Tibial artery (tissue), 4 donors: ENCODE results near the gene GPR137.

Experiments
- DNase-seq, 2 donors: peaks; one replicate each; pipeline ENCODE4 v3.0.0-alpha.2; 2019
- H3K27ac ChIP-seq, 2 donors: fragments of 200-600 bp; sonication (generic) in 1 of 2; 1 replicate in 1 of 2; 2 replicates in 1 of 2; pipeline ENCODE4 v1.5.1; 2018 to 2019; ENCODE audit warnings: mild to moderate bottlenecking in 1 of 2
- H3K27me3 ChIP-seq, 2 donors: fragments of 200-600 bp; sonication (generic) in 1 of 2; one replicate each; pipeline versions ENCODE4 v1.5.1 to v1.6.0; 2016 to 2019
- H3K36me3 ChIP-seq, 3 donors: fragments of 200-600 bp; sonication (generic) in 2 of 3; one replicate each; pipeline ENCODE4 v1.5.1; 2016 to 2019; ENCODE audit warnings: mild to moderate bottlenecking in 2 of 3
- H3K4me1 ChIP-seq, 4 donors: fragments of 200-600 bp; sonication (generic) in 2 of 4; 1 replicate in 3 of 4; 2 replicates in 1 of 4; pipeline ENCODE4 v1.5.1; 2016 to 2019
- H3K4me3 ChIP-seq, 2 donors: fragments of 200-600 bp; sonication (generic) in 1 of 2; 1 replicate in 1 of 2; 2 replicates in 1 of 2; pipeline ENCODE4 v1.5.1; 2018 to 2019; ENCODE audit warnings: mild to moderate bottlenecking in 2 of 2
- H3K9me3 ChIP-seq, 3 donors: fragments of 200-600 bp; sonication (generic) in 1 of 3; one replicate each; pipeline ENCODE4 v1.5.1; 2016 to 2019
- intact Hi-C: fragments of 100-400 bp; cut with DNase I; formaldehyde crosslinking; loops from one replicate; pipeline ENCODE4 v1.15.0; 2023; ENCODE audit warnings: low total_unique reads
- TF ChIP-seq, protein P1 (sequence below), 2 experiments: fragments of 200-600 bp in 1 of 2; fragments of 450-650 bp in 1 of 2; IDR thresholded peaks; one replicate each; pipeline ENCODE4 v1.5.1; 2017 to 2019; ENCODE audit warnings: antibody characterized with exemption in 2 of 2, mild to moderate bottlenecking in 1 of 2, moderate library complexity in 1 of 2

The GPR137 gene

GRCh38 chr11:64333556-64333955 is 47.9 kb downstream of the GPR137 start:
- DNase-seq: no peak
- Histone ChIP-seq H3K4me3 (no peak overlapping the region), H3K36me3 (no peaks in the 10 kb centered on the region), H3K9me3 (no peaks in the 10 kb centered on the region), H3K27ac (no peak overlapping the region), H3K27me3 (no peaks in the 10 kb centered on the region), H3K4me1 (peaks cover 0 to 30% (median 22%) of the 10 kb centered on the region in 4 donors)
- TF ChIP-seq, protein P1, sequence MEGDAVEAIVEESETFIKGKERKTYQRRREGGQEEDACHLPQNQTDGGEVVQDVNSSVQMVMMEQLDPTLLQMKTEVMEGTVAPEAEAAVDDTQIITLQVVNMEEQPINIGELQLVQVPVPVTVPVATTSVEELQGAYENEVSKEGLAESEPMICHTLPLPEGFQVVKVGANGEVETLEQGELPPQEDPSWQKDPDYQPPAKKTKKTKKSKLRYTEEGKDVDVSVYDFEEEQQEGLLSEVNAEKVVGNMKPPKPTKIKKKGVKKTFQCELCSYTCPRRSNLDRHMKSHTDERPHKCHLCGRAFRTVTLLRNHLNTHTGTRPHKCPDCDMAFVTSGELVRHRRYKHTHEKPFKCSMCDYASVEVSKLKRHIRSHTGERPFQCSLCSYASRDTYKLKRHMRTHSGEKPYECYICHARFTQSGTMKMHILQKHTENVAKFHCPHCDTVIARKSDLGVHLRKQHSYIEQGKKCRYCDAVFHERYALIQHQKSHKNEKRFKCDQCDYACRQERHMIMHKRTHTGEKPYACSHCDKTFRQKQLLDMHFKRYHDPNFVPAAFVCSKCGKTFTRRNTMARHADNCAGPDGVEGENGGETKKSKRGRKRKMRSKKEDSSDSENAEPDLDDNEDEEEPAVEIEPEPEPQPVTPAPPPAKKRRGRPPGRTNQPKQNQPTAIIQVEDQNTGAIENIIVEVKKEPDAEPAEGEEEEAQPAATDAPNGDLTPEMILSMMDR (IDR thresholded peaks at IDR 0.05): no peak
- intact Hi-C loops: no loop called here

DNA sequence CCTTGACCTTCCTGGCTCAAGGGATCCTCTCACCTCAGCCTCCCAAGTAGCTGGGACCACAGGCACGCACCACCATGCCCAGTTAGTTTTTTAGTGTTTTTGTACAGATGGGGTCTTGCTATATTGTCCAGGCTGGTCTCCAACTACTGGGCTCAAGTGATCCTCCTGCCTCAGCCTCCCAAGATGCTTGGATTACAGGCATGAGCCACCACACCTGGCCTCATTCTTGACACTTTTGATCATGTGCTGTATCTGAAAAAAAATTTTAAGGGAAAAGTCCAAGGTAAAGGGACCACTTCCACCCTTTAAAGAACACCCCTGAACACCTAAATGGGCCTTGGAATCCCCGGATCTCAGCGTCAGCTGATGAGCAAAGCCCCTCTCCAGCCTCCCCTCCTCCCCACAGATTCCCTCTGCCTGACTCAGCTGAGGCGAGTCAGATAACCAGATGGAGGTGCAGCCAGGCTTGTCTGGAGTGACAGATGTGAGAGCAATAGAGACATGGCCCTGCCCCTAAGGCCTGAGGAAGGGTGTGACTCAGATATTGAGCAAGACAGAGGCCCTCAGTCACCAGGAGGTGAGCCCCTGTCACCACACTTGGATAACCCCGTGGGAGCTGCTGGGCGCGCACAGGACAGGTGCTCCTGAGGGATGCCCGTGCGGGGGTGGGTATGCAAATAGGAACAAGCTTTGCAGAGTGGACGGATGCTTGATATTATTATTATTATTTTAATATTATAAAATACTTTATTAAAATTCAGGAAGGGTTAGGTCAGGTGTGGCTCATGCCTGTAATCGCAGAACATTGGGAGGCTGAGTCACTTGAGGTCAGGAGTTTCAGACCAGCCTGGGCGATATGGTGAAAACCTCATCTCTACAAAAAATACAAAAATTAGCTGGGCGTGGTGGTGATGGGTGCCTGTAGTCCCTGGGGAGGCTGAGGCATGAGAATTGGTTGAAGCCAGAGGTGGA is 49.4 kb downstream of the GPR137 start:
- H3K9me3 ChIP-seq: no peaks in the 10 kb centered on the region
- no peak overlapping the region for H3K27ac ChIP-seq
- TF ChIP-seq, protein P1 (IDR thresholded peaks at IDR 0.05): no peak
- peak in 1 of 2 donors; percentile 62 for DNase-seq
- H3K36me3 ChIP-seq: no peaks in the 10 kb centered on the region
- H3K27me3 ChIP-seq: no peaks in the 10 kb centered on the region
- H3K4me3 ChIP-seq: no peak overlapping the region
- intact Hi-C loops: no loop called here
- H3K4me1 ChIP-seq: peaks cover 0 to 17% (median 7%) of the 10 kb centered on the region in 4 donors

- Histone ChIP-seq H3K4me3 (no peak overlapping the region), H3K4me1 (peaks cover 0 to 11% (median 9%) of the 10 kb centered on the region in 4 donors), H3K27me3 (no peaks in the 10 kb centered on the region), H3K27ac (no peak overlapping the region), H3K36me3 (no peaks in the 10 kb centered on the region), H3K9me3 (no peaks in the 10 kb centered on the region)
- DNase-seq: no peak
- TF ChIP-seq, protein P1 (IDR thresholded peaks at IDR 0.05): no peak
- intact Hi-C loops: no loop called here
Measured at GRCh38 chr11:64337538-64338249, 52.0 kb downstream of the GPR137 start.

DNA sequence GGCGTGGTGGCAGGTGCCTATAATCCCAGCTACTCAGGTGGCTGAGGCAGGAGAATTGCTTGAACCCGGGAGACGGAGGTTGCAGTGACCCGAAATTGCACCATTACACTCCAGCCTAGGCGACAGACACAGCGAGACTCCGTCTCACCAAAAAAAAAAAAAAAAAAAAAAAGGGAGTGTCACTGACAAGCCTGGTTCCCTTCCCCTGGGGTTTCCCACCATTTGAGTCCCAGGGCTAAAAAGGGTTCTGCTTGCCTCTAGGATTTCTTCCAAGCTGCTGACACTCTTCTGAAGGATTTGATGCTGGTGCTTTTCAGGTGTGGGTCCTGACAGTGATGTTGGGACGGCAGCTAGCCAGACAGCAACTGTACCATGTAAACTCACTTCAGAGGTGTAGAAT is 53.1 kb downstream of the GPR137 start:
- DNase-seq: no peak
- H3K4me1 ChIP-seq: peaks cover 0 to 20% (median 14%) of the 10 kb centered on the region in 4 donors
- no peak overlapping the region for H3K27ac ChIP-seq
- intact Hi-C loops: no loop called here
- H3K9me3 ChIP-seq: no peaks in the 10 kb centered on the region
- H3K27me3 ChIP-seq: no peaks in the 10 kb centered on the region
- no peaks in the 10 kb centered on the region for H3K36me3 ChIP-seq
- TF ChIP-seq, protein P1 (IDR thresholded peaks at IDR 0.05): no peak
- H3K4me3 ChIP-seq: no peak overlapping the region
